VCaP (cell line): ENCODE data around the gene KRT33A.

Experiments
- H3K27ac ChIP-seq: fragments of 450-650 bp; 2 replicates; pipeline ENCODE4 v1.5.1; 2017
- CTCF ChIP-seq: fragments of 450-650 bp; conservative IDR thresholded peaks from 2 replicates; pipeline ENCODE4 v1.5.1; 2017; ENCODE audit warnings: mild to moderate bottlenecking, moderate library complexity

Gene KRT33A

DNA sequence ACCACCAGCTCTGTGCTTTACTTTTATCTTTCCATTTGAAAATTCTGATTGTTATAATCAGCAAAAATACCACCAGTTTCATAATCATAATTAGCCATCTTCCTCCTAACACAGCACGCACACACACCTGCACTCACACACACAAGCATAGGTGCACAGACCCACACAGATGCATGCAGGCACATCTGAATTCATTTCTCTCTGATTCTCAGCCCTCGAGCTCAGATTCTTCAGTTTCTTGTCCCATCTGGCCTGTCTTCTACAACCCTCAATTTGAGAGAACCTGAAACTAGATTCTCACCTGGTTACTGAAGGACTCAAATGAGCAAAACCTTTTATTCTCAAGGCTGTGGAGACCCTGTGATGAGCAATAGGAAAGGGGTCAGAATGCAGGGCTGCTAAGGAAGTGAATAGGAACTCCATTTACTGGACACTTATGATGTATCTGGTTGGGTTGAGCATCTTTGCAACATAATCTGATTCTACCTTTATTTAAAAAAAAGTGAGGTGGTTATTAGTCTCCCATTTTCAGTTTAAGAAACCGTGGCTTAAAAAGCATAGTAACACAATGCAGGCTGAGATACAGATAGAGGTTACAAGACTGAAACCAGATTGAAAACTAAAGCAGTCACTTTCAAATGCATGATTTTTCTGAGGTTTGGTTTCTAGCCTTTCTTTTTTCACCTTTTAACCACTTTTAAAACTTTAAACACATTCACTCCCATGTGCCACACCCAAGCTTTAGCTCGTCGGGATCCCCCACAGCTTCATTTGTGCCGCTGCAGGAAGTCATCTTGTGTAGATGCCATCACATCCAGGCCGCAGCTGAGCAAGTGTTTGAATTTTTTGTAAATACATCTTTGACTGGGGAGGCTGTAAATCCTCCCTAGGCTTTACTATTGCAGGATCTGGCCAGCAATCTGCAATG is 9.4 kb downstream of the KRT33A start:
- no peak for TF ChIP-seq CTCF
- H3K27ac ChIP-seq: no peak overlapping the region

DNA sequence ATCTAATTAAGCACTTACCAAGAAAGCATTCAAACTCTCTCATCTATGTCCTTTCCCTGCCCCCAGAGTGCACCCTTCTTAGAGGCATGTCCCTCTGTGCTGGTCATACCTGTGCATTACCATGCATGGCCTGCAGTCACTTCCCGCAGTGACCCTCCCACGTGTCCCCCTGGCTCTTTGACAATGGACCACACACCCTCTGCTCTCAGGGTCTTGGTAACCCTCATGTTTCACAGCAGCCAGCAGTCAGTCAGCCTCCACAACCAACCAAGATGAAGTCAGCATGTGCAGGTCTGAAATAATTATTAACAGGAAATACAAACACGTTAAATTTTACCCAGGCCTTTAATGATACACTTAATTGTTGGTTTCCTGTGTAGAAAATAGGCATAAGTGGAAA is 10.1 kb downstream of the KRT33A start:
- H3K27ac ChIP-seq: no peak overlapping the region
- TF ChIP-seq CTCF: no peak

- H3K27ac ChIP-seq: no peak overlapping the region
- no peak for TF ChIP-seq CTCF
Observed at GRCh38 chr17:41339571-41340172, 11.0 kb downstream of the KRT33A start.

DNA sequence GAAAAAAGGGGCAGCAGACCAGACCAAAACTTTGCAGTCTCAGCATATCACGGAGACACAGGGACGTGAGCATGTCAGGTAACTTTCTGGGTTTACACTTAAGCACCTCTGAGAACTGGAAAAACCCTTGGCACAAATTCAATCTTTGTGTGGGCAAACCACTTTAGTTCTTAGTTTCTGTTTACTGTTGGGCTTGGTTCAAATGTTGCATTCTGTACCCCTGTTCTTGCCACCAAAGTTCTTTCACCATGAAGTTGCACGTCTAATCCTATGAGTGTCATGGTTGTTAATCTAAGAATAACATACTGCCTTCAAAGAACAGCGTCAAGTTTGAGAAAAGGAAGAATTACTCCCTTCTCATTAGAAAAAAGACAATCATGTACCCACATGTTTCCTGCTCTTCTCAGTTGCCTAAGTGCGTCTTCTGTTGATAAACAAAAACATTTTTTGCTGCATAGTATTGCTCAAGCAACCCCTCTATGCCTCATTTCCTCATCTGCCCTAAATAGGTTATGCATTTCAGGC is 11.6 kb downstream of the KRT33A start:
- no peak overlapping the region for H3K27ac ChIP-seq
- TF ChIP-seq CTCF: no peak

GRCh38 chr17:41335747-41336146 is 14.9 kb downstream of the KRT33A start:
- no peak for TF ChIP-seq CTCF
- H3K27ac ChIP-seq: no peak overlapping the region

- no peak for TF ChIP-seq CTCF
- no peak overlapping the region for H3K27ac ChIP-seq
Observed at GRCh38 chr17:41334385-41335305, 16.0 kb downstream of the KRT33A start.

DNA sequence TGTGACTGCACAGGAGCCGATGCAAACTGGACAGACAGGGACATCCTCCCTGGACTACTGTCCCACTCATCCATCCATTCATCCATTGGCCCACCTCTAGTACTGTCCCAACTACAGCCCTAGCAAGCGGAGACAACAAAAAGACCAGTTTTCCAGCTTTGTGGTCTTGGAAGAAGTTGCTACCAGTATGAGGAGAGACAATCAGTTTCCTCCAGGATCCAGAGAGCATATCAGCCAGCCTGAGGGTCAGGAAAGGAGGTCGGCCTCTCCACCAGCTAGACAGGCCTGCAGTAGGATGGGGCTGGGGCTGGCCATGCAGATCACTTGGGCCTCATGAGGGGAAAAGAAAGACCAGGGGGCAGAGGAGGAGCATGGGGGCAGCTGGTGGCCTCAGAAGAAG is 16.8 kb downstream of the KRT33A start:
- H3K27ac ChIP-seq: no peak overlapping the region
- TF ChIP-seq CTCF: no peak
